ENCODE results near the gene BICRAL.
"Not testable (repeated sequence)": the region's sequence is repeated elsewhere in the genome, so short reads cannot be mapped to it uniquely, and the experiment has no call there.

The BICRAL gene, protein sequence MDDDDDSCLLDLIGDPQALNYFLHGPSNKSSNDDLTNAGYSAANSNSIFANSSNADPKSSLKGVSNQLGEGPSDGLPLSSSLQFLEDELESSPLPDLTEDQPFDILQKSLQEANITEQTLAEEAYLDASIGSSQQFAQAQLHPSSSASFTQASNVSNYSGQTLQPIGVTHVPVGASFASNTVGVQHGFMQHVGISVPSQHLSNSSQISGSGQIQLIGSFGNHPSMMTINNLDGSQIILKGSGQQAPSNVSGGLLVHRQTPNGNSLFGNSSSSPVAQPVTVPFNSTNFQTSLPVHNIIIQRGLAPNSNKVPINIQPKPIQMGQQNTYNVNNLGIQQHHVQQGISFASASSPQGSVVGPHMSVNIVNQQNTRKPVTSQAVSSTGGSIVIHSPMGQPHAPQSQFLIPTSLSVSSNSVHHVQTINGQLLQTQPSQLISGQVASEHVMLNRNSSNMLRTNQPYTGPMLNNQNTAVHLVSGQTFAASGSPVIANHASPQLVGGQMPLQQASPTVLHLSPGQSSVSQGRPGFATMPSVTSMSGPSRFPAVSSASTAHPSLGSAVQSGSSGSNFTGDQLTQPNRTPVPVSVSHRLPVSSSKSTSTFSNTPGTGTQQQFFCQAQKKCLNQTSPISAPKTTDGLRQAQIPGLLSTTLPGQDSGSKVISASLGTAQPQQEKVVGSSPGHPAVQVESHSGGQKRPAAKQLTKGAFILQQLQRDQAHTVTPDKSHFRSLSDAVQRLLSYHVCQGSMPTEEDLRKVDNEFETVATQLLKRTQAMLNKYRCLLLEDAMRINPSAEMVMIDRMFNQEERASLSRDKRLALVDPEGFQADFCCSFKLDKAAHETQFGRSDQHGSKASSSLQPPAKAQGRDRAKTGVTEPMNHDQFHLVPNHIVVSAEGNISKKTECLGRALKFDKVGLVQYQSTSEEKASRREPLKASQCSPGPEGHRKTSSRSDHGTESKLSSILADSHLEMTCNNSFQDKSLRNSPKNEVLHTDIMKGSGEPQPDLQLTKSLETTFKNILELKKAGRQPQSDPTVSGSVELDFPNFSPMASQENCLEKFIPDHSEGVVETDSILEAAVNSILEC

DNA sequence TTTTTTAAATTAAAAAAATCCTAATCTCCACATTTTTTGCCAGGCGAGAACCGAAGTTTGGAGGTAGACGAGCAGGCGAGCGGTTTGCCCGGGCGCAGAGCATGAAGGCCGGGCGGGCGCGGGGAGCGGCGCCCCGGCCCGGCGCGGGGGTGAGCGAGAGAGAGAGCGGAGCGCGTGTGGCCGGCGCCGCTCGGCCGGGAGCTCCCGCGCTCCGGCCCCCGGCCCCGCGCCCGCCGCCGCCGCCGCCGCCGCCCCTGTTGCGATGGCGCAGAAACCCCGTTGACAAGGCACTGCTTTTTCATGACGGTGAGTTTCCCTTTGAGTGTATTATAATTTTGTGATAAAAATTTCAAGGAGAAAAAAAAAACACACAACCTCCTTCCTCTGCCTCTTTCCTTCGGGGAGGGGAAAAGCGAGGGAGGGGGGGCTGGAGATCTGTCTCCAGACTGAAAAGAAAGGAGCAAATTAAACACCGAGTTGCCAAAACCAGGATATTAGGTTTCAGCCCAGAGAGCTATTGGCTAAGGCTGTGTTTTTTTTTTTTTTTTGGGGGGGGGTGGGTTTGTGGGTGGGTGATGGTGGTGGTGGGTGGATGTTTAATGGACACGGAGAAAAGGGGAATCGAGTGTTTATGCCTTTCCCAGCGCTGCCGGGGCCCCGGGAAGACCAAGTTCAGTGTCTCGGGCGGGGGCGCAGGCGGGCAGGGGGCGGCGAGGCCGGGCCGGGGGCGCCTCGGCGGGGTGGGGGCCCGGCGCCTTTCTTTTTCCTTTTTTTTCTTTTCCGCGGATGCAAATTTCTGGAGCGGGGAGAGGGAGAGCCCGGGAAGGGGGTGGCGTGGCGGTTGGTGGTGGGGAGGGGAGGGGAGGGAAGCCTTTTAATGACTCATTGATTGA lies at the start of gene BICRAL:
BICRAL (plus strand) TSS at position 257 of the 893 bp plus-strand sequence. CDS start 39,971 bp downstream, outside the sequence.
- peak; percentile 70 for DNase-seq

DNA sequence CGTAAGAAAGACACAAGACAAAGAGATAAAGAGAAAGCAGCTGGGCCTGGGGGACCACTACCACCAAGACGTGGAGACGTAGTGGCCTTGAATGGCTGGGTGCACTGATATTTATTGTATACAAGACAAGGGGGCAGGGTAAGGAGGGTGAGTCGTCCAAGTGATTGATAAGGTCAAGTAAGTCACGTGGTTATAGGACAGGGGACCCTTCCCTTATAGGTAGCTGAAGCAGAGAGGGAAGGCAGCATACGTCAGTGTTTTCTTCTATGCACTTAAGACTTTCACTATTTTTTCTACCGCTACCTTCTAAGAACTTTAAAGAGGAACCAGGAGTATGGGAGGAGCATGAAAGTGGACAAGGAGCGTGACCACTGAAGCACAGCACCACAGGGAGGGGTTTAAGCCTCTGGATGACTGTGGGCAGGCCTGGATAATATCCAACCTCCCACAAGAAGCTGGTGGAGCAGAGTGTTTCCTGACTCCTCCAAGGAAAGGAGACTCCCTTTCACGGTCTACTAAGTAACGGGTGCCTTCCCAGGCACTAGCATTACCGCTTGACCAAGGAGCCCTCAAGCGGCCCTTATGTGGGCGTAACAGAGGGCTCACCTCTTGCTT lies 47.9 kb upstream of the BICRAL start:
- not testable (repeated sequence) for DNase-seq

DNA sequence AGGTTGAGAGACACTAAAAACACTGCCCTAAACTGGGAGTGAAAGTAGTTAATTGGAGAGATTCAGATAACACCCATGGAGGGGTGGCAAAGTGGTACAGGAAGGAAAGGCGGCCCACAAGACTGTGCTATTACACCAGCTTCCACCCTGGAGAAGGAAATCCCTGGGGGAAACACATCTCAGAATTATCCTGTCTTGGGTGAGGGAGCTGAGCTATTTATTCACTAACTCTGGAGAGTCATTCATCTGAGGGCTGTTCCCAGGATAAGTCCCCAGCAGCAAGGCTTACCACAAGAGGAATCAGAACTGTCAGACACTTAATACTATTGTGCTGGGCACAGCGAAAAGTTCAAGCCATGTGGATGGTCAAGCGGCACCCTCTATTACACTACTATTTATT lies 45.9 kb upstream of the BICRAL start:
- no peak for DNase-seq

DNA sequence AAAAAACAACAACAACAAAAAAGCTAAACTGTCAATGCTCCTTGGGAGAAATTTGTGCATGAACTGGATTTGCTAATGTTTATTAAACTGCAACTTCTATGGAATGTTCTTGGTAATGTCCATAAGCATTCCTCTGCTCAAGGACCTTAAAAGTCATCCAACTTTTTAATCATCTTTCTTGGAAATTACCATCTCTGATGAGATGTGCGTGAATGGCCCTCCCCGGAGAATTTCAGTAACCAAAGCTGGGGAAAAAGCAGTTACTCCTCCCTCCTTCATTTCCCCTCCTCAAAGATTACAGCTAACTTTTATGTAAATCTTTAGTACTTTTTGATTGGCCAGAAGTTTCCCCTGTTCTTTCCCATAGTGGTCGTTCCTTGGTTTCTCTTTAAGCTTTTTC lies 41.1 kb upstream of the BICRAL start:
- DNase-seq = no peak

DNA sequence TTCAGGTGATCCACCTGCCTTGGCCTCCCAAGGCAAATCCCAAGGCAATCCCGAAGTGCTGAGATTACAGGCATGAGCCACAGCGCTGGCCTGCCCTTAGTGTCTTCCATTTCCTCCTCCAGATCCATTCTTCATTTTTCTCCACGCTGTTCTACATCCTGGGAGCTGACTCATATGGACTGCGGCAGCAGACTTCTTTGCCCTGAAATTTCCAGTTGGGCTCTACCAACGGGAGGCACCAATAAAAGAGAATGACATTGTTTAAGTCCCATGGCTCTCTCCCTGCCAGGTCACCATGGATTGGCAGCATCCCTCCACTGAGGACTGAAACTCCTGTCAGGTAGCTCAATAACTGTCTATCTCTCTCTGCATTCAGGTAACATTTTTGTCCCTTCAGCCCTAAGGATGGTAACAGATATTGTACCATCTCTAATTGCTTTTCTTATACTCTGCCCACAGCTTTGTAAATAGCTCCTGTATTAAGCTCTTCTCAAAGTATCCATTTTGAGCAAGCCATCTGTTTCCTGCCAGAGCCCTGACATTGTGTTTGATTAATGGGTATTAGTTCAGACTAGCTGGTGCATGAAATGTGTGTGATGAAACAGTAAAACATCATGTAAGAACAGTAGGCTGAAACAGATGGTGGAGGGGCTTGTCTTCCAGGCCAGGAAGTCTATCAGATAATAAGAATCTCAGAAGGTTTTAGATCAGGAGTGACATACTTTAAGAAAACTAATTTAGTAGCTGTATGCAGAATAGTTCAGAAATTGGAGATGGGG lies 39.5 kb upstream of the BICRAL start:
- DNase-seq = peak; percentile 50

DNA sequence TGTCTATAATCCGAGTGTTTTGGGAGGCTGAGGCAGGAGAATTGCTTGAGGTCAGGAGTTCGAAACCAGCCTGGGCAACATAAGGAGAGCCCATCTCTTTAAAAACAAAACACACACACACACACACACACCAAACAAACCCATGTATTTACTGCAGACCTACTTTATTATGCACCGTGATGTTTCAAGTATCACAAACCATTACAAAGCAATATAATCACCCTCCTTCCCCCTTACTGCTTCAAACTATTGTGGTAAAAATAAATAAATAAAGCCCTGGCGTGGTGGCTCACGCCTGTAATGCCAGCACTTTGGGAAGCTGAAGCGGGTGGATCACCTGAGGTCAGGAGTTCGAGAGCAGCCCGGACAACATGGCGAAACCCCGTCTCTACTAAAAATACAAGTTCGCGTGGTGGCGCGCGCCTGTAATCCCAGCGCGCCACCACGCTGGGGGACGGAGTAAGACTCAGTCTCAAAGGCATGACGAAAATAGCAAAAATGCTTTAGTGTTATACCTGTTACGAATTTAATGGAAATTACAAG lies 37.4 kb upstream of the BICRAL start:
- no peak for DNase-seq

DNA sequence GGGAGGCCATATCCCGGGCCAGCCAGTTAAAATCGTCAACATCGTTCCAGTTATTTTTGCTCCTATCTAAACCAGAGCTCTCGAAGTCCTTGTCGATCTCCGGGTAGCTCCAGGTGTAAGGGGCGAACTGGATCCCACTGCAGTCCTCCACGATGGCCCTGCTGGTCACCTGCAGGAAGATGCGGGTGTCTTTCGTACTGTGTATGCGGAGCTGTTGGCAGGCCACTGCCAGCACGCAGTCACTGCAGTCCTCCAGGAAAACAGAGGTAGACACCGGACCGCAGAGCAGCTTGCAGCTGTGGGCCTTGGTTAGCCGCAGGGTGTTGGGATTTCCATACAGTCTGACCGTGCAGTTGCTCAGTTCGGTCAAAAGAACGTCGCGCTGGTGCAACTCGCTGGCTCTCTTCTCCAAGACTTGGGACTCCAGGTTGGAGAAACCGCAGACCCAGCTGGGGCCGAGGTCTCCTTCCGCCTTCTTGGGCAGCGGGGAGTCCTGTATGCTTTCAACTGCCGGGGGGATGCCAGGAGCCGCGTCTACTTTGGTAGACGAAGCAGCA lies 36.7 kb upstream of the BICRAL start:
- no peak for DNase-seq

DNA sequence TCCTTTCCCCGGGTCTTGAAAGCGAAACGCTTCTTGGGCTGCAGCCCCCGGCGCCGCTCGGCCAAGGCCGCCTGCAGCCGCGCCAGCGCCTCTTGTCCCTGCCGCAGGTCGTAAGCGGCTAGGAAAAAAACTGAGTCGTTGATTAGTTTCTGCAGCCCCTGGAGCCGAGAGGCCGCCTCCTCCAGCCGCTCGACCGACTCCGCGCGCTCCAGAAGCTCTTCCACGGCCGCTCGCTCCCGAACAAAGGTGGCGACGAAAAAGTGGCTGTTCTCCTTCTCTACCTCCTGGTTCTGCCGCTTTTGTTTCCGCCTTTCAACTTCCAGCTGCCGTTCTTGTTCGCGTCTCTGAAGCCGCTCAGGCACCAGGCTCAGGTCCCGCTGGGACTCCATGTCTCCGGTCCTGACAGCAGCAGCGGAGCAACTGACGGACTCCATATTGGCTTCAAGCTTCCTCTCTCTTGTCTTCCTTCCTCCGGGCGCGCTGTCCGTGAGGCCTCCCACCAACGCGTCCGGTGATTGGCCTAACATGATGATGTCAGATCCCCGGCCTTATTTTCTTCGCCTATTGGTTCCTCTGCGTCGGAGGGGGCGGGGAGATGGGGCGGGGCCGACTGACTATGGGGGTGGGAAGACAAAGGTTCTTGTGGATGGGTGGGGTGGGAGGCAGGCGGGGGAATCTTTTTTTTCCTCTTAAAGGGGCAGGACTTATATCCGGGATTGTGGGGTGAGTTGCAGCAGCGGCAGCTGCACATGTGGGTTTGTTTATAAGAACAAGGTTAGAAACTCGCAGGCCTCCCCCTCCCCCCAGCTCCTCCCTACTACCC lies 36.0 kb upstream of the BICRAL start, which contains the start of gene TBCC:
TBCC (minus strand) TSS at position 464 of the 823 bp plus-strand sequence; CDS start at position 434, 30 bp downstream.
- DNase-seq = peak; percentile 99

DNA sequence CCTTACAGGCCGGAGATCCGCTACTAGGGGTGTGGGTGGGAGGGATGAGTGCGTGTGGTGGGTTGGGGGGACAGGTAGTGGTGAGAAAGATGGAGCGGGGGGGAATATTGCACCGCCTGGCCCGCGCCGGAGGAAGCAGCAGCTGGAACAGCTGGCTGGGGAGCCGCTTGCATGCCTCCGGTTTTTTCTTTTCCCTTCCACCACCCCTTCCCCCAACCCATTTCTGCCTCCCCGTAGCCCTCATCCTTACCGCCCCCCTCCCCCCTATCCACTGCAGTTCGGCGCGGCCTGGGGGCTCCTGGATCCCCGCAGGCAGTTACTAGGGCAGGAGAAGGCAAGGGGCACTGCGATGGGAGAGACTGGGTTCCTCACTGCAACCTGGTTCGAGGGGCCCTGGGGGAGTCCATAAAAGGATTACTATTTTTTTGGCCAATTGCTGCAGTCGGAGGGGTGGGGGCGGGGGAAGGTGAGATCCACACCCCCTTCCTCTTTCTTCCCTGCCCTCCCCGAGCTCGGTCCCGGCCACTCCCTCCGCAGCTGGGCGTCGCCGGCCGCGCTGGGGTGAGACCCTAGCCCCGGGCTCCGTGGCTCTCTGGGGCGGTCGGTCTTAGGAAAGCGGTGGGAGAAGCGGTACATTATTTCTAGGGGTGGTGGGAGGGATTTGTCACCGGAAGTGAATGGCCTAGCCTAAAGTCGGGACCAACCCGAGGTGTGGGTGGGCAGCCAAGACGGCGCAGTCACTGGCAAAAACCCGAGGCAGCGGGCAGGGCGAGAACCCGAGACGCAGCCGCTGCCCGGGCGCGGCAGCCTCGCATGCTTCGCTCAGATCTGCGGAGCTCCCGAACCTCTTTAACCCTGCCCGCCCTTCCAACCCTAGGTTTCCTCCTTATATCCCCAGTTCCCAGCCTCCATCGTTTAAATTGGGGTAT lies 35.1 kb upstream of the BICRAL start:
- DNase-seq = peak; percentile 91

DNA sequence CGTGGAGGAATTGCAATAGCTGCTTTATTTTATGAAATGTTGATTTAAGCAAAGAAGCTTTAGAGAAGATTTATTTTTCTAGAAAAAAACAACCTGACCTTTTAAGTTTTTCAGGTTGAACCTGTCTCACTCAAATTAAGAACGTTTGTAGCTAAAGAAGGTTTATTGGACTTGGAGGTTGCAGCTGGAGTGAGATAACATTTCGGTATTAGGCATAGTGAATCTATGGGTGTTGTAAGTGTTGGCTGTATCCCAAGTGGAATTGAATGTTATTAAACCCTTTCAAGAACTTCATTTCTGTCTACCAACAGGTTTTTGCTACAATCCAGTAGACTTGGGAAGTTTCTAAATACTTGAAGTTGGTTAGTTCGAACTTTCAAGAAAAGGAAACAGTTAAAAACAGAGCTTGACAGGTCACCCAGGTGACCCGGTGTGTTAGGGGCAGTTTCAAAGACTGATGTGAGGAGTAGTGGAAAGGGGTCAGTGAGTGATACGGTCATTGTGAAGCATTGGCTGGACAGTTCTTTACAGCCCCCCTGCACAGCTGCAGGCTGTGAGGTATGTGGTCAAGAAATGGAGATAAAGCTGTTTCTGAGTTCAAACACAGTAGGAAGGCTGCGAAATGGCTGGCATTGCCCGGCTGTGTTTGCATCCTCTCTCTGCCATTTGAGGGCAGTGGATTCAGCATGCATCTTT lies 33.5 kb upstream of the BICRAL start:
- DNase-seq = no peak

DNA sequence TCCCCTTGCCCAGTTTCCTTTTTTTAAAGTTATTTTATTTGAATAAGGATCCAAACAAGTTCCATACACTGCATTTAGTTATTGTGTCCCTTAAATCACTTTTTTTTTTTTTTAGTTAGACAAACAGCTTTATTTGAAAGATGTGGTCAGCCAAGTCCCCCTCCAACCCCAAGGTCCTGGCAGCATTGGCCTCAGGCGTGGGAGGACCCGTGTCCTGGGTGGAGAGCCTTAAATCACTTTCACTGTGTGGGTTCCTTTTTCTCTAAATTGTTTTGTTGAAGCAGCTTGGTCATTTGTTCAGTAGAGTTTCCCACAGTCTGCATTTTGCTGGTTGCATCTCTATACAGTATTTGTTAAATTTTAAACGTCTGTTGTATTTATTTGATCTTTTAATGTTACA lies 30.8 kb upstream of the BICRAL start:
- no peak for DNase-seq

DNA sequence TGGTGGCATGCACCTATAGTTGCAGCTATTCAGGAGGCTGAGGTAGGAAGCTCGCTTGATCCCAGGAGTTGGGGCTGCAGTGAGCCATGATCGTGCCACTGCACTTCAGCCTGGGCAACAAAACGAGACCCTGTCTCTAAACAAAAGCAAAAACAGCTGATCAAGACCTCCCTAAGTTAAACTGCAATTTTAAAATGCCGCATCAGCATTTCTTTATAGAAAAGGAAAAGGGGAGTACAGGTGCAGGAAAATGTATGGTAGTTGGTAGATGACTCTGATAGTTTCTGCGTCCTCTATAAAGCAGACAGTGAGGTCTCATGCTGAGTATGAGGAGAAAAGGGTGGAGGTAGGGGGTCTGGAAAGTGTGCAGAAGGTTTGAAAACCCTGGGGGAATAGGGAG lies 27.1 kb upstream of the BICRAL start:
- DNase-seq = no peak

DNA sequence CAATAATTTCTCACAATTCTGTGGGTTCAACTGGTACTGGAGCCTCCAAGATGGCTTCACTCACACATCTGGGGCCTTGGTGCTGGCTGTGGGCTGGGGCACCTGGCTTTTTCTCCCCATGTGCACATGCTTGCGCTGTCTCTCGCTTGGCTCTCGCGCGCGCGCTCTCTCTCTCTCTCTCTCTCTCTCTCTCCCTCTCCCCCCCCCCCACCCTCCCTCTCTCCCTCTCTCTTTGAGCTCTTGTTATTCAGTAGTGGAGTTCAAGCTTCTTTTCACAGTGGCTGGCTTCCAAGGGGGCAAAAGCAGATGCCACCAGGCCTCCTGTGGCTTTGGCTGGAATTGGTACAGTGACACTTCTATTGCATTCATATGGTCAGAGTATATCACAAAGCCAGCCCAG lies 25.1 kb upstream of the BICRAL start:
- DNase-seq = no peak

DNA sequence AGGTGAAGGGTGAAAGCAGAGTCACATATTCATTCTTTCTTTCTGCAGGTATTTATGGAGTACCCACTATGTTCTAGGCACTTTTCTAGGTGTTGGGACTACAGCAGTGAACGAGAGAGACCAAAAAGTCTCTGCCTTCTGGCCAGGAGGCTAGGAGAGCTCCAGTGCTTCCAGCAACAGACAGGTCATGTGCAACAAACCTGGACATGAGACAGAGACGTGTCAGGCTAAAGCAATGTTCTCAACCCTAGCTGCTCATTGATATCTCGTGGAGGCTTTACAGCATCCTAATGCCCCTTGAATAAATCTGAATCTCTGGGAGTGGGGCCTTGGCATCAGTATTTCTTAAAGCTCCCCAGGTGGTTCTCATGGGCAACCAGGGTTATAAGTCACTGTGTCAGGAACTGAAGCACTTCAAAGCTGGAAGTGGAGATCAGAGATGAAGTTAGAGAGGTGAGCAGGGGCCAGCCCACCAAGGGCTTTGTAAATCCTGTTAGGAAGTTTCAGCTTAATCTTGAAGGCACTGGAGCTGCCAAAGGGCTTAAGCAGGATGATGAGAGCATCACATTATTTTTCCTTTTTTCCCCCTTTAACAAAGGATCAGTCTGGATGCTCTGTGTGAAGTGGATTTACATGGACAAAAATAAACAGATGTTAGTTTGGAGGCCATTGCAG lies 23.0 kb upstream of the BICRAL start:
- no peak for DNase-seq

DNA sequence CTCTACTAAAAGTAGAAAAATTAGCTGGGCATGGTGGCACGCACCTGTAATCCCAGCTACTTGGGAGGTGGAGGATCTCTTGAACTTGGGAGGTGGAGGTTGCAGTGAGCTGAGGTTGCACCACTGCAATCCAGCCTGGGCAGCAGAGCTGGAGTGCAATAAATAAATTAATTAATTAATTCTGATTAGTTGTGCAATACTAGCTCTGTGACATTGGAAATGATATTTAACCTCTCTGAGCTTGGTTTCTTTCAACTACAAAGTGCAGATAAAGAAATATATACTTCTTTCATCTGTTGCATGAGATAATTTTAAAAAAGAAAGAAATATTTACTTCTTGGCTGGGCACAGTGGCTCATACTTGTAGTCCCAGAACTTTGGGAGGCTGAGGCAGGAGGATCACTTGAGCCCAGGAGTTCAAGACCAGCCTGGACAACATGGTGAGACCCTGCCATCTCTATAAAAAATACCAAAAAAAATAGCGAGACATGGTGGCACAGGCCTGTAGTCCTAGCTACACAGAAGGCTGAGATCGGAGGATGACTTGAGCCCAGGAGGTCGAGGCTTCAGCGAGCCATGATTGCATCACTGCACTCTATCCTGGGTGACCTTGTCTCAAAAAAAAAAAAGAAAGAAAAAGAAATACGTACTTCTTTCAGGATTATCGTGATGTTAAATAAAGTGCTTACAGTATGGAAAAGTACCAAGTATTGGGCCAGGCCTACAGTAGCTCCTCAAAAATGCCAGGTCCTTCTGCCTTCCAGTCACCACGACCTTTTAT lies 20.4 kb upstream of the BICRAL start:
- DNase-seq = no peak

DNA sequence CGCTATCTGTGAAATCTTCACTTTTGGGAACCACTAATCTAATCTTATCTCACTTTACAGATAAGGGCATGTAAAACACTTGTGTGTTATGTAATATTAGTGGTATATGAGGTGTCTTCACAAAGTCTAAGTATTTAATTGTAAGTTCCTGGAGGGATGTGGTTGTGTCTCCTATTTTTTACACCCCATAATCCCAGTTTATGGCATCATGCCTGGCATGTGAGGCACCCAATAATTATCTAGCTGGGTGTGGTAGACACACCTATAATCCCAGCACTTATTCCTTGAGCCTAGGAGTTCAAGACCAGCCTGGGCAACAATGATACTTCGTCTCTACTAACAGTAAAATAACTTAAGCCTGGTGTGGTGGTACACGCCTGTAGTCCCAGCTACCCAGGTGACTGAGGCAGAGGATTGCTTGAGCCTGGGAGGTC lies 19.4 kb upstream of the BICRAL start:
- DNase-seq = no peak

Measured in NCI-H1105 (cell line).